CD14-positive monocyte (primary cell): Measurements from ENCODE around the gene FNBP1L. TPM values are rescaled to one million over a fixed set of nuclear protein-coding genes. Genes with fewer than 3 reads are reported as not detected.

Experiments used
- DNase-seq, 3 donors: peaks; one replicate each; pipeline ENCODE4 v3.0.0-alpha.2; 2011 to 2022
- H2AFZ ChIP-seq: 2 replicates; pipeline ENCODE4 v1.6.0; 2012; ENCODE audit warnings: mild to moderate bottlenecking, low read depth, low read length, inconsistent platforms; ENCODE audit not compliant: insufficient read depth, poor library complexity, severe bottlenecking
- H3K27ac ChIP-seq, 2 donors: 1 replicate in 1 of 2; 2 replicates in 1 of 2; pipeline ENCODE4 v1.5.1; 2012 to 2013; ENCODE audit warnings: low read length in 2 of 2, control low read depth in 1 of 2, inconsistent platforms in 1 of 2, low read depth in 1 of 2, mild to moderate bottlenecking in 1 of 2
- H3K27me3 ChIP-seq, 2 donors: one replicate each; pipeline versions ENCODE4 v1.6.0 to v1.6.1; 2011 to 2013; ENCODE audit warnings: low read length in 2 of 2; ENCODE audit not compliant: control insufficient read depth in 2 of 2, insufficient read depth in 2 of 2
- H3K36me3 ChIP-seq, 2 donors: replicated peaks in 1 of 2; 1 replicate in 1 of 2; 2 replicates in 1 of 2; pipeline versions ENCODE4 v1.5.1 to v1.6.1; 2012 to 2013; ENCODE audit warnings: low read length in 2 of 2, control low read depth in 1 of 2, inconsistent platforms in 1 of 2, mild to moderate bottlenecking in 1 of 2; ENCODE audit not compliant: insufficient read depth in 2 of 2, control insufficient read depth in 1 of 2
- H3K4me1 ChIP-seq, 2 donors: 1 replicate in 1 of 2; 2 replicates in 1 of 2; pipeline versions ENCODE4 v1.5.1 to v1.6.1; 2012 to 2013; ENCODE audit warnings: low read length in 2 of 2, control low read depth in 1 of 2, inconsistent platforms in 1 of 2, mild to moderate bottlenecking in 1 of 2, moderate library complexity in 1 of 2; ENCODE audit not compliant: insufficient read depth in 2 of 2, control insufficient read depth in 1 of 2
- H3K4me2 ChIP-seq: replicated peaks from 2 replicates; pipeline ENCODE3; 2012; ENCODE audit warnings: low read length, moderate library complexity, mild to moderate bottlenecking; ENCODE audit not compliant: poor library complexity, severe bottlenecking; ENCODE audit errors: extremely low read depth
- H3K4me3 ChIP-seq, 3 experiments: fragments of 200-600 bp in 1 of 3; sonication (generic) in 1 of 3; replicated peaks in 1 of 3; 1 replicate in 2 of 3; 2 replicates in 1 of 3; pipeline ENCODE4 v1.5.1; 2011 to 2013; ENCODE audit warnings: low read length in 3 of 3, mild to moderate bottlenecking in 3 of 3, control low read depth in 2 of 3, low read depth in 2 of 3, inconsistent platforms in 1 of 3, moderate library complexity in 1 of 3
- H3K79me2 ChIP-seq: 2 replicates; pipeline ENCODE4 v1.6.0; 2012; ENCODE audit warnings: mild to moderate bottlenecking, control low read depth, inconsistent platforms, low read length, moderate library complexity; ENCODE audit not compliant: insufficient read depth
- H3K9ac ChIP-seq: 2 replicates; pipeline ENCODE4 v1.6.0; 2017; ENCODE audit warnings: low read length, mild to moderate bottlenecking; ENCODE audit not compliant: insufficient read depth, poor library complexity, severe bottlenecking
- H3K9me3 ChIP-seq, 2 donors: replicated peaks in 1 of 2; 1 replicate in 1 of 2; 2 replicates in 1 of 2; pipeline versions ENCODE4 v1.5.1 to v1.6.1; 2012 to 2013; ENCODE audit warnings: low read length in 2 of 2, control low read depth in 1 of 2; ENCODE audit not compliant: control insufficient read depth in 1 of 2, insufficient read depth in 1 of 2
- H4K20me1 ChIP-seq: 2 replicates; pipeline ENCODE4 v1.6.0; 2012; ENCODE audit warnings: mild to moderate bottlenecking, low read length, control low read depth, moderate library complexity; ENCODE audit not compliant: insufficient read depth
- H3K27ac Mint-ChIP-seq, 7 donors: one replicate each; pipeline ENCODE4 v1.8.0; 2020; ENCODE audit warnings: mild to moderate bottlenecking in 7 of 7, mixed read lengths in 7 of 7, moderate library complexity in 6 of 7, inconsistent platforms in 2 of 7
- H3K27me3 Mint-ChIP-seq, 3 donors: one replicate each; pipeline ENCODE4 v1.8.0; 2021 to 2022; ENCODE audit warnings: low read depth in 3 of 3, mild to moderate bottlenecking in 3 of 3, mixed read lengths in 3 of 3, moderate library complexity in 3 of 3, inconsistent platforms in 1 of 3
- H3K36me3 Mint-ChIP-seq, 2 donors: one replicate each; pipeline ENCODE4 v1.8.0; 2020; ENCODE audit warnings: mixed read lengths in 2 of 2, inconsistent platforms in 1 of 2, mild to moderate bottlenecking in 1 of 2
- H3K4me1 Mint-ChIP-seq: one replicate; pipeline ENCODE4 v1.8.0; 2020; ENCODE audit warnings: mild to moderate bottlenecking, mixed read lengths
- H3K4me3 Mint-ChIP-seq, 2 donors: one replicate each; pipeline ENCODE4 v1.8.0; 2020; ENCODE audit warnings: mild to moderate bottlenecking in 2 of 2, mixed read lengths in 2 of 2, moderate library complexity in 1 of 2
- H3K9me3 Mint-ChIP-seq, 7 donors: one replicate each; pipeline ENCODE4 v1.8.0; 2020 to 2022; ENCODE audit warnings: mixed read lengths in 7 of 7, mild to moderate bottlenecking in 6 of 7, moderate library complexity in 6 of 7, inconsistent platforms in 2 of 7
- whole genome bisulfite sequencing: methylation state at CpG from one replicate; pipeline ENCODE4 v1.1.5; 2013; ENCODE audit warnings: missing lambda C conversion rate; ENCODE audit not compliant: insufficient coverage; 5-methylcytosine and 5-hydroxymethylcytosine counted together
- intact Hi-C, 2 donors: fragments of 100-400 bp; cut with micrococcal nuclease; formaldehyde crosslinking; loops; one replicate each; pipeline versions ENCODE4 v1.15.0 to v1.15.1; 2023
- polyA plus RNA-seq, 3 donors: library from polyadenylated mRNA; depleted of rRNA in 1 of 3; unstranded in 2 of 3; stranded (reverse) in 1 of 3; fragments of 300-500 nt in 2 of 3; fragments of >200 nt in 1 of 3; fragmentation: Illumina TruSeq in 2 of 3; gene quantifications; 1 replicate in 2 of 3; 2 replicates in 1 of 3; pipeline ENCODE4 v1.2.3, GENCODE V29; 2012 to 2021
- TF ChIP-seq, protein P1 (sequence below): fragments of 200-600 bp; IDR thresholded peaks from one replicate; pipeline ENCODE4 v1.8.0; 2022; ENCODE audit warnings: antibody characterized with exemption, mild to moderate bottlenecking

FNBP1L gene
- polyA plus RNA-seq, 3 donors = 0.15 to 0.32 (median 0.28) TPM

DNA sequence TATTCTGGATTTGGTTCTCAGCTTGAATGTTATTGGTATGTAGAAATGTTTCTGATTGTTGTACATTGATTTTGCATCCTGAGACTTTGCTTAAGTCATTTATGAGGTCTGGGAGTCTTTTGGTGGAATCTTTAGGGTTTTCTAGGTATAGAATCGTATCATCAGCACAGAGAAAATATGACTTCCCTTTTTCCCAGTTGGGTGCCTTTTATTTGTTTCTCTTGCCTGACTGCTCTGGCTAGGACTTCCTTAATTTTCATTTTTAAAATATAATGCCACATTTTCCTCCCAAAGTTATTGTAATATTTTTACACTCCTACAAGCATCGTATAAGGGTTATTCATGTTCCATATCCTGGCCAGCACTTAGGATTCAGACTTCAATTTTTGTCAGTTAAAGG, 111.1 kb downstream of the FNBP1L start:
- H3K4me3 ChIP-seq = no peak overlapping the region
- no peaks in the 10 kb centered on the region for H3K27me3 ChIP-seq
- Mint-ChIP-seq H3K27me3 (no peaks in the 10 kb centered on the region), H3K4me1 (peaks cover 19% of the 10 kb centered on the region), H3K36me3 (peaks cover 0 to 6% of the 10 kb centered on the region in 2 donors), H3K9me3 (peaks cover 0 to 2% (median 0%) of the 10 kb centered on the region in 7 donors), H3K4me3 (peak overlapping the region in 1 of 2 donors; percentile 60), H3K27ac (peak overlapping the region in 2 of 7 donors; percentile 20 to 54)
- peak; percentile 18 to 51 (median 35) for DNase-seq
- H2AFZ ChIP-seq = no peak overlapping the region
- H3K9me3 ChIP-seq = no peaks in the 10 kb centered on the region
- WGBS = no CpG with 5 or more reads among the region's 2 CpGs
- intact Hi-C loops = no loop called here
- H3K27ac ChIP-seq = peak overlapping the region in 1 of 2 donors; percentile 21
- TF ChIP-seq, protein P1, sequence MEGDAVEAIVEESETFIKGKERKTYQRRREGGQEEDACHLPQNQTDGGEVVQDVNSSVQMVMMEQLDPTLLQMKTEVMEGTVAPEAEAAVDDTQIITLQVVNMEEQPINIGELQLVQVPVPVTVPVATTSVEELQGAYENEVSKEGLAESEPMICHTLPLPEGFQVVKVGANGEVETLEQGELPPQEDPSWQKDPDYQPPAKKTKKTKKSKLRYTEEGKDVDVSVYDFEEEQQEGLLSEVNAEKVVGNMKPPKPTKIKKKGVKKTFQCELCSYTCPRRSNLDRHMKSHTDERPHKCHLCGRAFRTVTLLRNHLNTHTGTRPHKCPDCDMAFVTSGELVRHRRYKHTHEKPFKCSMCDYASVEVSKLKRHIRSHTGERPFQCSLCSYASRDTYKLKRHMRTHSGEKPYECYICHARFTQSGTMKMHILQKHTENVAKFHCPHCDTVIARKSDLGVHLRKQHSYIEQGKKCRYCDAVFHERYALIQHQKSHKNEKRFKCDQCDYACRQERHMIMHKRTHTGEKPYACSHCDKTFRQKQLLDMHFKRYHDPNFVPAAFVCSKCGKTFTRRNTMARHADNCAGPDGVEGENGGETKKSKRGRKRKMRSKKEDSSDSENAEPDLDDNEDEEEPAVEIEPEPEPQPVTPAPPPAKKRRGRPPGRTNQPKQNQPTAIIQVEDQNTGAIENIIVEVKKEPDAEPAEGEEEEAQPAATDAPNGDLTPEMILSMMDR = no peak
- no peaks in the 10 kb centered on the region for H4K20me1 ChIP-seq
- H3K9ac ChIP-seq = no peak overlapping the region
- no peaks in the 10 kb centered on the region for H3K36me3 ChIP-seq
- H3K4me1 ChIP-seq = peaks cover 7 to 19% of the 10 kb centered on the region in 2 donors
- H3K79me2 ChIP-seq = no peaks in the 10 kb centered on the region
- peak overlapping the region; percentile 25 for H3K4me2 ChIP-seq

GRCh38 chr1:93559695-93560094, 111.8 kb downstream of the FNBP1L start:
- Histone ChIP-seq H3K27me3 (no peaks in the 10 kb centered on the region), H3K9me3 (no peaks in the 10 kb centered on the region), H3K36me3 (no peaks in the 10 kb centered on the region), H3K4me3 (no peak overlapping the region), H3K9ac (peak overlapping the region; percentile 15), H3K4me1 (peaks cover 7 to 19% of the 10 kb centered on the region in 2 donors), H3K4me2 (no peak overlapping the region), H3K79me2 (no peaks in the 10 kb centered on the region), H2AFZ (no peak overlapping the region), H4K20me1 (no peaks in the 10 kb centered on the region), H3K27ac (peak overlapping the region in 1 of 2 donors; percentile 21)
- Mint-ChIP-seq H3K27me3 (no peaks in the 10 kb centered on the region), H3K4me1 (peaks cover 17% of the 10 kb centered on the region), H3K36me3 (peaks cover 0 to 6% of the 10 kb centered on the region in 2 donors), H3K27ac (no peak overlapping the region), H3K4me3 (no peak overlapping the region), H3K9me3 (peaks cover 0 to 2% (median 0%) of the 10 kb centered on the region in 7 donors)
- DNase-seq = no peak
- TF ChIP-seq, protein P1 = no peak
- intact Hi-C loops = no loop called here
